ENCODE measurements around the gene EPN1.
"Not testable (repeated sequence)": the region's sequence is repeated elsewhere in the genome, so short reads cannot be mapped to it uniquely, and the experiment has no call there.

Gene EPN1

DNA sequence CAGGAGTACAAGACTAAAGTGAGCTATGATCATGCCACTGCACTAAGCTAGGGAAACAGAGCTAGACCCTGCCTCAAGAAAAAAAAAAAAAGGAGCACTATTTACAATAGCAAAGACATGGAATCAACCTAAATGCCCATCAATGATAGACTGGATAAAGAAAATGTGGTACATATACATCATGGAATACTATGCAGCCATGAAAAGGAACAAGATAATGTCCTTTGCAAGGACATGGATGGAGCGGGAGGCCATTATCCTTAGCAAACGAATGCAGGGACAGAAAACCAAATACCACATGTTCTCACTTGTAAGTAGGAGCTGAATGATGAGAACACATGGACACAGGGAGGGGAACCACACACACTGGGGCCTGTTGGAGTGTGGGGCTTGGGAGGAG, 55.4 kb downstream of the EPN1 start:
- DNase-seq, result not testable (repeated sequence)

- no peak for DNase-seq
Measured at GRCh38 chr19:55738302-55738701, 63.3 kb downstream of the EPN1 start, which contains the start of gene NLRP9. Gene NLRP9 (minus strand): TSS chr19:55738402. CDS start chr19:55738374, 28 bp downstream.

DNA sequence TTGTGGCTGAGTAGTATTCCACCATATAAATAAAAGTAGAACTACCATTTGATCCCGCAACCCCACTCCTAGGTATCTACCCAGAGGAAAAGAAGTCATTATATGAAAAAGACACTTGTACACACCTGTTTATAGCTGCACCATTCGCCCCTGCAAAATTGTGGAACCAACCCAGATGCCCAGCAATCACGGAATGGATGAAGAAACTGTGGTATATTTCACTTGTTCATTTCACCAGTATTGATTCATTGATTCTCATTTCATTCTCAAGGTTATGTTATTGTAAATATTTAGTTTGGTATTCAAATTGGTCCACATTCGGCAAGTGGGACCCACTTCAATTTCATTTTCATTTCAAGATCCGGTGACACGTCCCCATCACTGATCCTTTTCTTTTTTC, 75.7 kb downstream of the EPN1 start:
- DNase-seq, result no peak

DNA sequence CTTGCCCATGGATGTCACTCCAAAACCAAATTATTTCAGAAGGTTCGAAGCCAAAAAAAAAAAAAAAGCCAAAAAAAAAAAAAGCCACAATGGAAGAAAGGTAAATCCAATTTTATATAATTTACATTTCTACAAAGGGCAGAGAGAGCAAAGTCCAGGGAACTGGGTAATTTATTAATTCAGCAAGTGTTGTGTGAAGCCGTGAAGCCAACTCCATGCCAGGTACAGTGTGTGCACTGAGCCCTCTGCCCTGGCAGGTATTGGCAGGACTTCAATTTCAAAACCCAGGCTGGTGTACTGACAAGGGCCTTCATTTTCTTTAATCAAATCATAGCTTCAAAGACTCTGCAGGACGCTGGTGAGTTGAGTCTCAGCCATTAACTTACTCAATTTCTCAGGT, 78.4 kb downstream of the EPN1 start:
- no peak for DNase-seq

DNA sequence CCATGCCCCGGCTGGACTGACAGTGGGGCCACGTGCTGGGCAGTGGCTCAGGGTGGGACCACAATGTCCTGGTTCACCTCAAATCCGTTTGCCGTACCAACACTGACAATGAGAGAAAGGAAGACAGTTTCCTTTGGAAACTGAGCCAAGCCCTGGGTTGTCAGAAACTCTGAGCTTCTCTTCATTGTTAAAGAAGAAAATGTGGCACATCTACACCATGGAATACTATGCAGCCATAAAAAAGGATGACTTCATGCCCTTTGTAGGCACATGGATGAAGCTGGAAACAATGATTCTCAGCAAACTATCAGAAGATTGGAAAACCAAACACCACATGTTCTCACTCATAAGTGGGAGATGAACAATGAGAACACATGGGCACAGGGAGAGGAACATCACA, 81.8 kb downstream of the EPN1 start:
- DNase-seq, result not testable (repeated sequence)

DNA sequence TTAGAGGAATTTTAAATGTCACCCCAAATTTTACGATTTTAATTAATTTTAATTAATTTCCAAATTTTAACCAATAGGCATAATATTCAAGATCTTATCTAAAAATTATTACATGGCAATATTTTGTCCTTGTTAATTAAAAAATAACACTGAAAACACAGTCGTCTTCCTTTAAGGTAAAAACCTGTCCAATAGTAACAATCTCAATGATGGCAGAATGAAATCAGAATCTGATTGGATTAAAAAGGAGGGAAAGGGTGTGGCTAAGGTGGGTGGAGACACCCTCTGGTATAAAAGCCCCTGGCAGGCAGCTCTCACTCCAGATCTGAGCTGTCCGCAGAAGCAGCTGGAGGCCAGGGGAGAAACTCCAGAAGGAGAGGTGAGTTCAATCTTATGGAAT, 83.8 kb downstream of the EPN1 start, which contains the start of gene RFPL4A:
RFPL4A (plus strand) TSS at position 301 of the 400 bp plus-strand sequence. CDS start 2,704 bp downstream, outside the sequence.
- not testable (repeated sequence) for DNase-seq

Measured in NK-92 treated with Interleukin-12 subunit alpha and Interleukin-12 subunit beta, amount 100 ng/mL, for 24 hours (cell line).